DMS153 treated with DMSO at 0.1 percent for 48 hours (cell line): ENCODE data around the gene MTERF1.

Experiments
- DNase-seq: peaks from one replicate; lab custom pipeline; 2025; ENCODE audit not compliant: unreplicated experiment; lab: John Stamatoyannopoulos, UW

MTERF1 gene

DNA sequence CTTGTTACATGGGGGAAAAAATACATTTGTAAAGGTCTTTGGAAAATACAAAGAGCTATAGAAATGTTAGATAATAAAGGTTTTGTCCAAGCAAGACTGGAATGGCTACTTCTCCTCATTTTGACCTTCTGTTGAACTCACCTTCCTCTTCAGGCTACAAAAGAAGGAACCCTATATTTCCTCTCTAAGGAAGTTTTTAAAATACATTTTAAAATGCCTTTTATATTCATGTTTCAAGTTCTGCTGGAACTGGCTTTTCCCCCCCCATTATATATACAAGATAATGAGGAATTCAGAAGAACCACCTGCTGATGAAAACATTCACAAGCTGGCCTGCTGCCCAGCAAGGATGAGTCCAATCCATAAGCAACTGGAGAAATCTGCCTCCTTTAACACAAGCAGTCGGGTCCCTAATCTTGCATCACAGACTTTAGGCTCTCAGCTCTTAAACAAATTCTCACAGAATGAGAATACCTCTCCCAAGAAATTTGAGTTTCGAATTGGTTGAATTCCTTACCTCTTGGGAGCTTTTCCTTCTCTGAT, 44.6 kb downstream of the MTERF1 start:
- DNase-seq, result no peak

- no peak for DNase-seq
Measured at GRCh38 chr7:91835091-91835825, 45.2 kb downstream of the MTERF1 start.

- DNase-seq, result no peak
Measured at GRCh38 chr7:91832493-91833045, 47.9 kb downstream of the MTERF1 start.

DNA sequence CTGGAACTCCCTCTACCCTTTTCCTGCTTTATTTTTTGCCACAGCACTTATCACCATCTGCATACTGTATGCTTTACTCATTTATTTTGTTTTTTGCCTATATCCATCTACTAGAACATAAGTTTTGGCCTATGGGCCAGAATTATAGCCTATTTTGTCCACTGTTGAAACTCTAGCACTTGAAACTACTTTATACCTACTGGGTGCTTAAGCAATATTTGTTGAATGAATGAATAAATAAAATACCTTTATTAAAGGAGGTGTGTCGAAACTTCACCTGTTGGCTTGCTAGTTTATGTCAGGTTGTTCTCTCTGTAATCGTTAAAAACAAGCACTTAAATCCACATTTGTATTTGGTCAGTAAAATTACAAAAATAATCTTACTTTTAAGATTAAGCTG, 53.3 kb downstream of the MTERF1 start:
- DNase-seq, result no peak

DNA sequence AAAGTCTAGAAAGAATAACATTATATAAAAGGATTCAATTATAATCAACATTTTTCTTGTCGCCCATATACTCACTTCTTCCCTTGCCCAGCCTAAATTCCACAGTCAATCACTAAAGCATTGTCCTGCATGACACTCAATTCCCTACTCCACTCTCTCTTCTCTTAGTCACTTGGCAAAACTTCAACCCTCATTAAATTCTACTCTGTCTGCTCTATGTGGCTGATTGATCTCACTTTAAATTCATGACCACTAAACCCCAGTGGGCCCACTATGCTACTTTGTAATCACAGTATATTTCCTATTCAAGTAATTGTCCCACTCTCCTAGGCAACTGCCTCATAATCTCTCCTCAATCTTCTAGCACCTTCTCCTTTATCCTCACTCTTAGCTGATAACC, 54.1 kb downstream of the MTERF1 start:
- no peak for DNase-seq

GRCh38 chr7:91824201-91824600, 56.3 kb downstream of the MTERF1 start:
- no peak for DNase-seq
